Inflammatory macrophage treated with lipopolysaccharide for 4 hours (primary cell): ENCODE results near the gene DSCAM.

Source experiments
- DNase-seq: peaks from one replicate; pipeline ENCODE4 v3.0.0-alpha.2; 2020

Gene DSCAM

DNA sequence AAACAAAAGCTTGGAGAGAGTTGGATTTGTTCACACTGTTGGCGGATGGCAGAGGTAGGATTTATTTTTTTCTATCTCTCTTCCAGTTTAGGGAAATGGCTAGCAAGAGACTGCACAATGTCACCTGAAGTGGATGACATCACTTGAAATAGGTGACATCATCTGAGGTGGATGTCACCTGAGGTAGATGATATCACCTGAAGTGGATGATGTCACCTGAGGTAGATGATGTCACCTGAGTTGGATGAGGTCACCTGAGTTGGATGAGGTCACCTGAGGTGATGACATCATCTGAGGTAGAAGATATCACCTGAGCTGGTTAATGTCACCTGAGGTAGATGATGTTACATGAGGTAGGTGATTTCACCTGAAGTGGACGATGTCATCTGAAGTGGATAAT is 413.4 kb downstream of the DSCAM start:
- DNase-seq = no peak

- no peak for DNase-seq
Measured at GRCh38 chr21:40425981-40426380, 421.0 kb downstream of the DSCAM start.

GRCh38 chr21:40422896-40423635 is 423.9 kb downstream of the DSCAM start:
- no peak for DNase-seq

- DNase-seq = no peak
Measured at GRCh38 chr21:40421121-40421520, 425.8 kb downstream of the DSCAM start.

DNA sequence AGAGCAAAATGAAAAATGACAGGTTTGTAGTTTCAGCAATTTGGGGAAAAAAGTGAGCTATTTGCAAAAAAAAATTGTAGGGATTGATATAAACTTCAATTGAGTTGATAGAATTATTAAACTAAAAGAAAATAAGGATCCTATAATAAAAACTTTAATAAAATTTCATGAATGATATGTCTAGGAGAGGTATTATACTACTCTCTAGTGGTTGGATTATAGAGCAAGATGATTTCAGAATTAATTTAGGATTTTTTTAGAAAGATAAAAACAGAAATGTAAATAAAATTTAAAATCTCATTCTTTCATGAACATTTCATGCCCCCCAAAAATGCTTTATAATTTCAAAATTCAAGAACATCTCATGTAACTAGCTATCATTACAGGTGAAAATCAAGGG is 430.4 kb downstream of the DSCAM start:
- DNase-seq = no peak

DNA sequence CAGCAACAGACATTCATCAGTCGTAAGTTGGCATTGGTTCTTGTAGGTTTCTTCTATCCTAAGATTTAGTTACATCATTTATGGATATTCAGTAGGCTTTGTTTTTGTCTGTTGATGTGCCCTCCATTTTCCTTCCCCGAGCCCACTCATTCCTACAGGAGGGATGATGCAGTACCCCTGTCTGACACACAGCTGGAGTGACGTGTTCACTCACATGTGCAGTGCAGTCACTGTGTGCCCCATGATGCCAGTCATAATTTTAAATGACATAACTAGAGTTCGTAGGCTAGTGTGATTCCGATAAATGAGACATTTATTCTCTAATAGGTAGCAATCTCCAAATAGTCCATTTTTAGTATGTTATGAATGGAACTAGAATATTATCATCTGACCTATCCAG is 438.4 kb downstream of the DSCAM start:
- no peak for DNase-seq

DNA sequence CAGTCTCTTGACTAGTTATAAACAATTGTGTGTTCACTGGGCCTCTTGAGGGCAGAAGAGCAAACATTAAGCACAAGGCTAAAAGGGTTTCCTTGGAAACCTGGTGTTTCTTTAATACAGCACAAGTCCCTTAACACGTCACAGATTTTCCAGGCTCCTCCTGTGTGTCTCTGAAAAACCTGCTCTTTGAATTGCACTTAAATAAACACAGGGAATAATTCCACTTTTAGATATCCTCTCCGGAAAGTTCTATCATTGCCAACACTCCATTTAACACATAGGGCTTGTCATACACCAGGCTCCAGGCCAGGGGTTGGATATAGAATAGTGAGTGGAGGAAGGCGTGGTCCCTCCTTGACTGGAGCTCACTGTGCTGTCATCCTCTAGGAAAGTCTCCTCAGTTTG is 442.6 kb downstream of the DSCAM start:
- no peak for DNase-seq

- DNase-seq = no peak
Measured at GRCh38 chr21:40402884-40403582, 443.9 kb downstream of the DSCAM start.

- DNase-seq = no peak
Measured at GRCh38 chr21:40395732-40396131, 451.2 kb downstream of the DSCAM start.

- no peak for DNase-seq
Measured at GRCh38 chr21:40393066-40393465, 453.9 kb downstream of the DSCAM start.

GRCh38 chr21:40388046-40388445 is 458.9 kb downstream of the DSCAM start:
- DNase-seq = no peak

DNA sequence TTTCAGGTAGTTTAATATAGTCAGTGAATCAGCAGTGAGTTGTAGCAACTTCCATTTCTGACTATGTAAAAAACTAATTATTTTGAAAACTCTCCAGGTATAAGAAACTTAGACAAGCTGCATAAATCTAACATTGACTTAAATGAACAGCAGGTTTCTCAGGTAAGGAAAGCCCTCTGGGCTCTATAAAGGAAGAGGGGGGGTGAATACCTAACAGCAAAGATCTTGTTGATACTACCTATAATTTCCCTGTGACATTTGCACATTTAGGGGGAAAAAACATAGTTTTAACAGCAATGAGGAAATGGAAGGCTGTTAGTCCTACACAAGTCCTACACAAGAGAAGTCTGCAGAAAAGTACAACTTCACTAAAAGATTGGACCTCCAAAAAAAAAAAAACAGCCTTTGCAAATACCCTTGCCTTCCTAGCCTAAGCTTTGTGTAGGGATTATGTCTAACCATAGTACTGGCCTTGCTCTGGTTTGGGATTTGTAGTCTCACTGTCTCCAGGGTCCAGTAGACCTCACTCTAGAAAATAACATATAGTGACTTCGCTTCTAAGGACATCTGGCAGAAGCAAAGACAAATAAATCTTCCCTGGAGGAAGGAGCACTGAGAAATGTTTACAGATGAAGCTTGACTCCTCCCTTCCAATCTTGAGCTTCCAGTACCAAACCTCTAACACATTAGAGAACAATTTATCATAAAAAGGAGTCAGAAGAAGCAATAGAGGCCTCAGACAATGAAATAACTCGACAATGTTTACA is 459.8 kb downstream of the DSCAM start:
- no peak for DNase-seq

GRCh38 chr21:40386294-40386911 is 460.6 kb downstream of the DSCAM start:
- peak; percentile 62 for DNase-seq

GRCh38 chr21:40385883-40386282 is 461.1 kb downstream of the DSCAM start:
- no peak for DNase-seq

- DNase-seq = no peak
Measured at GRCh38 chr21:40383951-40384350, 463.0 kb downstream of the DSCAM start.

- no peak for DNase-seq
Measured at GRCh38 chr21:40381111-40381510, 465.8 kb downstream of the DSCAM start.

DNA sequence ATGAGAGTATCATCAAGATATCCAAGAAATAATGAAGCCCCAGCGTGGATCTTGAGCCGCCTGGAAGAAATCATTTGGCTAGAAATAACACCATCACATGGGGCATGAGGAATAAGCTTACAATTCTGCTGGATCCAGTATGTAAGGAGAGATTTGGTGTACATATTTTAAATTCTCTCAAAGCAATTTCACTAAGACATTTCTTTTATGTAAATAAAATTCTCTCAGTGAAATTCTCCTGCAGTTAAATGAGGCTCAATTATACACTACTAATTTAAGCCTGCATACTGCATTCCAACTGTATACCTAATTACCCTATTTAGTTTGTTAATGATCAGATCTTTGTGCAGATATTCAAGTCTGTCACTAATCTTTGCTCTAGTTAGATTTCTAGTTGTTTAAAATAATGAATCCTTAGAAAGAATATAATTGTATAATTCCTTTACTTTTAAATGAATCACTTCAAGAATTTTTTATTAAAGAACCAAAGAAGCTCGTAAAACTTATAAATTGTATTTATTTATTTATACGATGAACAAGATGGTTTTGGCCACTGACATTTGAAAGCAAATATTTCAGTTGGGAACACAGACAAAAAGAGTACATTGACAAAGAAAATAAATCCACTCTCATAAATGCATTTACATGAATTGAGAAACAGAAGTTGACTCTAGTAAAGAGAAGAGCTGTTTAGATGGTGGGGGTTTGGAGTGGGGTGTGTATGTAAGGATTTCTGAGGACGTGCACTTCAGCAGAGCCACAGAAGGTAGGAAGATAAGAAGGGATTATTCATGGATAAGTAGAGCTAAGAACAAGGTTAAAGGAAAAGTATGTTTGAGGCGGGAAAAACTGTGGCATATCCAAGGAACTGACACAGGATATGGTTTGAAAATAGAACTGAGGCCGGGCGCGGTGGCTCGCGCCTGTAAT is 466.8 kb downstream of the DSCAM start:
- DNase-seq = no peak

DNA sequence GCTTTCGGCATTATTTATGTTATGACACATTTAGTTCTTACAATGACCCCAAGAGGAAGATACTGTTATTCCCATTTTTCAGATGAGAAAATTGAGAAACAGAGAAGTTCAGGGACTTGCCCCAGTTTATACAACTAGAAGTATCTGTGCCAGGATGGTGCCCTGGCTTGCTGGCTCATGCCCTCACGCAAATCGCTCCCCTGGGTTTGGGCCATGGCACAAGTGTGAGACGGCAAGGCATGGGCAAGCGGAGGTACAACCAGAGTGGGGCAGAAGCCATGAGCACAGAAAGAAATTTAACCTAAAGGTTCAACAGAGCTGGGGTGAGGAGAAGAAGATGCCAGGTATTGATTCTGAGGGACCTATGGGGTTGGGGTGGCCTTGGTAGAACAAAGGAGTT is 469.8 kb downstream of the DSCAM start:
- DNase-seq = no peak

GRCh38 chr21:40373761-40374160 is 473.2 kb downstream of the DSCAM start:
- no peak for DNase-seq

DNA sequence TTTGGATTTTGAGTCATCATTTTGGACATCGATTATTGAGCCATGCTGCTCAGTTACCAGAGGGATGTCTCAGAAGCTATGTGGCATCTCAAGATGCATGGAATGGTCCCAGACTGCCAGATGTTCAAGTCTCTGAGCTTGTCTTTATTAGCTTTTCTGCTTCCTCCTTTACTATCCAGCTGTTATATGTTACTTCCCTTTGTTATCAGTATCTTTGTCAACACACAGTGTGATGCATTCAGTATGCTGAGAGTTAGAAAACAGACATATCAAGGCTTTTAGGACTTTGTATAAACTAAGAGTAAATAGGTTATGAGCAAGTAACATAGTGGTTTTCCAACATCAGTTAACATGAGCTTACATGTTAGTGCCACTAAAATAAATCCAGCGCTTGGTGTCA is 474.5 kb downstream of the DSCAM start:
- no peak for DNase-seq

GRCh38 chr21:40371329-40371728 is 475.6 kb downstream of the DSCAM start:
- no peak for DNase-seq

- no peak for DNase-seq
Measured at GRCh38 chr21:40356644-40357043, 490.3 kb downstream of the DSCAM start.
